GM12865 (cell line): ENCODE data around the gene PPCDC.

Experiments
- DNase-seq: peaks from one replicate; pipeline ENCODE4 v3.0.0; 2010; ENCODE audit warnings: low read depth
- H3K4me3 ChIP-seq: 2 replicates; pipeline ENCODE4 v1.5.1; 2011; ENCODE audit warnings: mild to moderate bottlenecking, low read depth, low read length, control low read depth
- CTCF ChIP-seq: IDR thresholded peaks from 2 replicates; pipeline ENCODE4 v1.5.1; 2011; ENCODE audit warnings: low read length, control low read depth, low read depth, inconsistent platforms; ENCODE audit not compliant: insufficient read depth; ENCODE audit errors: missing control alignments

Gene PPCDC

GRCh38 chr15:74995779-74996765 is 27.3 kb upstream of the PPCDC start:
- peak overlapping the region; percentile 70 for H3K4me3 ChIP-seq
- DNase-seq: no peak
- no peak for TF ChIP-seq CTCF

- DNase-seq: no peak
- H3K4me3 ChIP-seq: no peak overlapping the region
- no peak for TF ChIP-seq CTCF
Observed at GRCh38 chr15:74997141-74997540, 26.2 kb upstream of the PPCDC start.

- no peak for DNase-seq
- no peak overlapping the region for H3K4me3 ChIP-seq
- TF ChIP-seq CTCF: no peak
Observed at GRCh38 chr15:74997543-74997942, 25.8 kb upstream of the PPCDC start.

GRCh38 chr15:75001310-75001709 is 22.1 kb upstream of the PPCDC start:
- no peak overlapping the region for H3K4me3 ChIP-seq
- no peak for TF ChIP-seq CTCF
- no peak for DNase-seq

GRCh38 chr15:75002398-75002797 is 21.0 kb upstream of the PPCDC start:
- TF ChIP-seq CTCF: no peak
- H3K4me3 ChIP-seq: no peak overlapping the region
- DNase-seq: no peak

- TF ChIP-seq CTCF: no peak
- H3K4me3 ChIP-seq: peak overlapping the region; percentile 61
- DNase-seq: peak; percentile 64
Observed at GRCh38 chr15:75007216-75007615, 16.2 kb upstream of the PPCDC start.
